HuH-7 (cell line): Measurements from ENCODE around the gene OSBPL9.
A peak's percentile ranks its signal among the peaks of the same experiment; 100 is the strongest.

Source experiments
- DNase-seq: peaks from one replicate; pipeline ENCODE4 v3.0.0; 2011; ENCODE audit warnings: low spot score

OSBPL9 gene

GRCh38 chr1:51741121-51741681 lies 124.3 kb downstream of the OSBPL9 start:
- no peak for DNase-seq

DNA sequence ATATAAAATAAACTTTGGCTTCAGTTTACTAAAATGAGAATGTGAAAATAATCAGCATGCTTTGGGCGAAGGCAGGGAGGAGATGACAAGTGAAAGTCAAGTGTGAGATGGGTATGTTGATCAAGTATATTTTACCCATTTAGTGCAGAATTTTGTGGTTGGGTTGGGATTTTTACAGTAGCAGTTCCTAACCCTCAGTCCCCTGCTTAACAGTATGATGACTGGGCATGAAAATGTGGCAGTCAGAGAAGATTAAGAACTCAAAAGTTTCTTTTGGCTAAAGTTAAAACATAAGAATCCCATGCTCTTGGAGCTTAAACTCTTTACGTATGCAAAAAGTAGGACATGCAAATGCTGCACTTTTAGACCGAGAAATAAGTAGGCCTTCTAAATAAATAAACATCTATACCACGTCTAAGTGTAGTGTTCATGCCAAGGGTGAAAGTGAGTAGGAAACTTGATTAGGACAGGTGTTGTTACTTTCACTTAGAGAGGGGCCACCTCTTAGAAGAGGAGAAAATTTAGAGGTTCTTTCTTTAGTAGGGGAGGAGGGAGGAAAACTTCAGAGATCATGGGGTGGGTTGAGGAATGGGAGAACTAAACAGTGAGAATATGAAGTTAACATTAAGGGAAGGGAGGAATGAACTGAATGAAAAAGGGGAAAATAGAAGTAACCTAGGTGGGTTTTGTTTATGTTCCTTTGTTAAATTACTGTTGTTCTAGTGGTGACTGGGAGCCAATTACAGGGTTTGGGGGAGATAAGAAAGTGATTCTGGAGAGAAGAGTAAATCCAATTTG lies 127.8 kb downstream of the OSBPL9 start:
- DNase-seq, result no peak

DNA sequence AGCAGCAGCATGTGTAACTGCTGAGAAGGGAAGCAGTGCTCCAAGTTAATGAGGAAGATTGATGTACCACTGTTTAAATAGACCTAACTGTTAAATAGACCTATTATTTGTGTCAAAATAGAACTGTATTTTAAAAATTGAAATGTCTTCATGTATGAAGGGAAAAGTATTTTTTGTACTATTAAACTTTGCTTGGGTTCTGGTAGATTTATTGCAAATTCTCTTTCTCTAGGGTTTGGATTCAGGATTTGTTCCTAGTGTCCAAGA lies 128.3 kb downstream of the OSBPL9 start:
- no peak for DNase-seq

DNA sequence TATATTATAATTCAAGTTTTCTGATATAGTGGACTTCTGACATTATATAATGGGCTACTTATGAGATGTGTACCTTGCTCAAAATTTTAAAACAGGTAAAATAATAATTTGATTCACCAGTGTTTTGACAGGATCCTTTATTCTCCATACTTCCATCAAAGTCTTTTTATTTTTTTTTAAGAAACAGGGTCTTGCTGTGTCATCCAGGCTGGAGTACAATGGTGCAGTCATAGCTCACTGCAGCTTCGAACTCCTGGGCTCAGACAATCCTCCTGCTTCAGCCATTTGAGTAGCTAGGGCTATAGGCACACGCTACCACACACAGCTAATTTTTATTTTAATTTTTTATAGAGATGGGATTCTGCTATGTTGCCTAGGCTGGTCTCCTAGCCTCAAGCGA lies 132.3 kb downstream of the OSBPL9 start:
- DNase-seq, result no peak

- no peak for DNase-seq
Observed at GRCh38 chr1:51750218-51750617, 133.3 kb downstream of the OSBPL9 start.

DNA sequence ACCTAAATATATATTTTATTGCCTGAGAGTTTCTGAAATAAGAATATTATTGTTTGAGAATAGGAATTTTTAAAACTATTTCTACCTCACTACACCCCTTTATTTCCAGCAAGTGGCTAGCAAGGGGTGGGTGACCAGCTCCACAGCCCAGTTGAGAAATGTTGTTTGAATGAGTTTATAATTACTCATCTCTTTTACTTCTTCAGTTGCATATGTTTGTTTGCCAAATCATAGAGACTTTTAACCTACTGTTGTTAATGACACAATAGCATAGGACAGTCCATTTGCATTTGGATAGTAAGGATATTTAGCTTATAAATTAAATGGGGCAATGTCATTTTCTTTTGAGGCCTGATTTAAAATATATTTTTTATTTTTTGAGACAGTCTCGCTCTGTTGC lies 133.8 kb downstream of the OSBPL9 start:
- no peak for DNase-seq

DNA sequence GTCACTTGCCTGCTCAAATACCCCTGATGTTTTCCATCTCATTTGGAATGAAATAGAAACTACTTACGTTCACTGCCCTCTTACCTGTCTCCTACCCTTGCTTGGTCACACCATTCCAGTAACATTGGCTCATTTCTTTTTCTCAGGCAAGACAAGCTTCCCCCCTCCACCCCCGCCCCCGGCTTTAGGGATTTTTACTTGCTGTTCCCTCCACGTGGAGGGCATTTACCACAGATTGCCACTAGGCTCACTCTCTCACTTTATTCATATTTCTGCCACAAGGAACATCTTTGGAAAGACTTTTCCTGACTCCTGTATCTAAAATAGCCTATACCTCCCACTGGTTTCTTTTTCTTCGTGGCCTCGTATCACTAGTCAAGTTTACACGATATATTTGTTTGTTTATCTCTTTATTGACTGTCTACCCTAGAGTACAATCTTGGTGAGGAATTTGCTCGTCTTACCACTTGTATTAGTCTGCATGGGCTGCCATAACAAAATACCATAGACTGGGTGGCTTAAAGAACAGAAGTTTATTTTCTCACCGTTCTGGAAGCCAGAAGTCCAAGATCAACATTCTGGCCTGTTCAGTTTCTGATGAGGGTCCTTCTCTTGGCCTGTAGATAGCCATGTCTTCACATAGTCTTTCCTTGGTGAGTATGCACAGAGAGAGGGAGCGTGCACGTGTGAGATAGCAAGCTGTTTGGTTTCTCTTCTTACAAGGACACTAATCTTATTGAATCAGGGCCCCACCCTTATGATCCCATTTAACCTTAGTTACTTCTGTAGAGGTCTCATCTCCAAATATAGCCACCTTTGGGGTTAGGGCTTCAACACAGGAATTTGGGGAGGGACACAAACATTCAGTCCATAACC lies 135.4 kb downstream of the OSBPL9 start:
- DNase-seq, result no peak

DNA sequence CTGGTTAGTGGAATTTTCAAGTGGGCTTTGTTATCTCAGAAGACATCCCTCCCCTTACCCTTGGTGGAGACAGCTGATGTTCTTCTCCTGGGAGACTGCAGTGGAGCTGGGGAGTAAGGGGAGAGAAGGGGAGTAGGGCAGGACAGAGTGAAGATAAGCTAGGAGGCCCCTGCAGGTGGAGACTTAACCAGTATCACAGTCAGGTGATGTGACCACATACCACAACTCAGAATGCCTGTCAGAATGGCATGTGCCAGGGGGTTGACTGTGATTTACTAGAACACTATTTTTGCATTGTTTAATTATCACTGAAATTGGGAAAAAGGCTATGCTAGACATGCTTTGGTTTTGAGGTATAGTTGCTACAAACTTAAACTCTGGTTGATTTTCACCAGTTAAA lies 137.1 kb downstream of the OSBPL9 start:
- DNase-seq, result no peak

DNA sequence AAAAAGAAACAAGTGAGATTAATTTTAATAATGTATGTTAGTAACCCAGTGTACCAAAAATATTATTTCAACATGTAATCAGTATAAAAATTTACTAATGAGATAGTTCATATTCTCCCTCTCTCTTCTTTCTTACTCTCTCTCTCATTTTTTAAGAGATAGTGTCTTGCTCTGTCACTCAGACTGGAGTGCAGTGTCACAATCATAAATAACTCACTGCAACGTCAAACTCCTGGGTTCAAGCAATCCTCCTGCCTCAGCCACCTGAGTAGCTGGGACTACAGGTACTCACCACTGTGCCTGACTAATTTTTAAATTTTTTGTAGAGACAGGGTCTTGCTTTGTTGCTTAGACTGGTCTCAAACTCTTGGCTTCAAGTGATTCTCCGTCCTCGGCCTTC lies 137.8 kb downstream of the OSBPL9 start:
- DNase-seq, result no peak

DNA sequence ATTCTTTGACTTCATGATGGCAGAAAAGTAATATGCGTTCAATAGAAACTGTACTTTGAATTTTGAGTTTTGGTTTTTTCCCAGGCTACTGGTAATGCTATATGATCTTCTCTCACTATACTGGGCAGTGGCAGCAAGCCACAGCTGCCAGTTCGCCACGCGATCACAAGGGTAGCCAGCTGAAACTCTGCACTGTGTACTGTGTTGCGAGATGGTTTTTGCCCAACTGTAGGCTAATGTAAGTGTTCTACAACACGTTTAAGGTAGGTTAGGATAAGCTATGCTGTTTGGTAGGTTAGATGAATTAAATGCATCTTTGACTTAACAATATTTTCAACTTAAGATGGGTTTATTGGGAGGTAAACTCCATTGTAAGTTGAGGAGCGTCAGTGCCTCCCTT lies 138.5 kb downstream of the OSBPL9 start:
- DNase-seq, result no peak

DNA sequence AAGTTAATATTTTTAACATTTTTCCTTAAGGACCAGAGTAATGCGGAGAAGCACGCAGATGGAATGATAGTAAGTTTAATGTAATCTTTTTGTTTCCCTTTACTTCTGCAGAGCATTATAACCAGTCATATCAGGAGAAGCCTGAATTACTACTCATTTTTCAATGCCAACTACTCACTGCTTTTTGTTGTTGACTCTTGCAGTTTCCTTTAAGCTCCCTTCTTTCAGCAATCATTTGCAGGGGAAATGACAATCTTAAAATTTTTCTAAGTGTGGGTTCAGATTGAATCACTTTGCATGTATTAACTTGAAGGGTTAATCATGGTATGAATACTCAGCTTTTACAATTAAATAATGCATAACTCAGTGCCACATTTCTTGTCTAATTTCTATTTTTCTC lies 139.4 kb downstream of the OSBPL9 start:
- DNase-seq, result no peak

DNA sequence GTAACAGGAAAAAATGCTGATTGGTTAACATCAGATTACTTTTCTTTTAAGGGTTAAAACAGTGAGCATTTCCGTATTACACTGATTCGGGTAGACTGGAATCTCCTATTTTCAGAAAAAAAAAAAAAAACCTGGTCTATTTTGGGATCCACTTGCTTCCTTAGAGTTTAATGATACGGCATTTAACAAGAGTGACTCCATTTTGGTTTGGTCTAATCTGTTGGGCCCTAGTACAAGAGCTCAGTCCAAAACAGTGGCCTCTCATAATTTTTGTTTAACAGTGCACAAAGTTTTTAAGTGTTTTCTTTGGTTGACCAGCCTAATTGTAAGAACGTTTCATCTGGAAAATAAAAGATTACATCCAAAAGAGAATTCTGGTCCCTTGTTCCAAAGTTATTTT lies 141.4 kb downstream of the OSBPL9 start:
- DNase-seq, result no peak

DNA sequence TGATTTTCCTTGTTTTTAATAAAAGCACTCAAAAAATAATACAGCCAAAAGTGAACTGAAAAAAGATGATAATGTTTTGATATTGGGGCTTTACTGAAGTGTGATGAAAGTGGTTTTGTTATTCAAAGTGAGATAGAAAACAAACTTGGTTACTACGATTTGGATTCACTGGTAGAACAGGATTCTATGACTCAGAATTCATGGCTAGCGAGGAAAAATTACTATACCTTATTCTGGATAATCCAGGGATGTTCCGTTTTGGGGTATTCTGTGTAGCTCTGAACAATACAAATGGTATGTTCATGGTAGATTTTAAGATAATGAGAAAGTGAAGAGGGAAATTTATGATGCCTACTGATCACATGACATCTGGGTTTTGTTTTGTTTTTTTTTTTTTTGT lies 144.0 kb downstream of the OSBPL9 start:
- no peak for DNase-seq

GRCh38 chr1:51761351-51761750 lies 144.5 kb downstream of the OSBPL9 start:
- no peak for DNase-seq

GRCh38 chr1:51768971-51769588 lies 152.2 kb downstream of the OSBPL9 start:
- DNase-seq, result peak; percentile 25

DNA sequence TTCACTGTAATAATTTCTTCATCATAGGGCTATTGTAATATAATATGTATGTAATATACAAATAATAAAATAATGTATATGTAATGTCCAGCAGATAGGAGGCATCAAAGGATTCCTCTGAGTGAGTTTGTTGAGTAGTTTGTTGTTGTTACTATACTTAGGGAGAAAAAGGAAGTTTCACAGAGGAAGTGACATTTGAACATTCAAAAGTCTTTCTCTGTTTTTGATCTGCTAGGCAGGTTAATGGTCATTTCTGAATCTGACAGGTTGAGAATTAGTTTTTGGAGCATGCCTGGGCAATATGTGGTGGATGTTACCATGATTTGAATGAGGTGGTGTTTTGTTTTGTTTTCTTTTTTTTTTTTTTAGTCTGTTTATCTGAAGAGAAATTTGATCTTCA lies 159.5 kb downstream of the OSBPL9 start:
- DNase-seq, result no peak

DNA sequence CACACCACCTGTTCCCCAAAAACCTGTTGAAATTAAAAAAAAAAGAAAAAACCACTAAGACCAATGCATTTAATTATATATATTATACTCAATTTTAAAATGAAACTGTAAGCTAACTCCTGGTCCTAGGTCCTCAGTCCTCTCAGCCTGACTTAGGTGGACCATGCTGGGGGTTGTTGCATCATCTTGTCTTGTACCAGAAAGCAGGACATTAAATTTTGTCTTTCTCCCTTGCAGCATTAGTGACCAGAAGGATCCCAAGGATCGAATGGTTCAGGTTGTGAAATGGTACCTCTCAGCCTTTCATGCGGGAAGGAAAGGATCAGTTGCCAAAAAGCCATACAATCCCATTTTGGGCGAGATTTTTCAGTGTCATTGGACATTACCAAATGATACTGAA lies 164.0 kb downstream of the OSBPL9 start:
- no peak for DNase-seq

- no peak for DNase-seq
Observed at GRCh38 chr1:51784997-51785421, 168.1 kb downstream of the OSBPL9 start.

- no peak for DNase-seq
Observed at GRCh38 chr1:51788938-51789337, 172.0 kb downstream of the OSBPL9 start.

- no peak for DNase-seq
Observed at GRCh38 chr1:51789342-51789741, 172.4 kb downstream of the OSBPL9 start.

DNA sequence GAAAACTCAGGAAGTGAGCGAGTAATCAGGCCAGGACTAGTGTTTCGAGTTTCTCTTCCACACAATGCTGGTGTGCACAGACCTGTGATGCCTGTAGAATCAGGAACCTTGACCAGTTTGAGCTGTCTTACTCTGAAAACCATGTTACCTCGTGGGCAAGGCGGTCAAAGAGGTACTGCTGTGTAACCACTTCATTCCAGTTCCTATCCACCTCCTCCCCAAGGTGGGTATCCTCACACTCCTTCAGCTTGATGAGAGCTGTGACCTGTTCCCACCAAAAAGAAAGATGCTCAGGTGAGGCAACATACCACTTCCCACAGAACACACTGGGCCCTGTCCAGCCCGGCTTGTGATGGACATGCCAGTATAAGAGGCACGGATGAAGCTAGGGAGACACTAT lies 173.5 kb downstream of the OSBPL9 start:
- DNase-seq, result no peak

GRCh38 chr1:51791888-51792287 lies 175.0 kb downstream of the OSBPL9 start:
- DNase-seq, result no peak

DNA sequence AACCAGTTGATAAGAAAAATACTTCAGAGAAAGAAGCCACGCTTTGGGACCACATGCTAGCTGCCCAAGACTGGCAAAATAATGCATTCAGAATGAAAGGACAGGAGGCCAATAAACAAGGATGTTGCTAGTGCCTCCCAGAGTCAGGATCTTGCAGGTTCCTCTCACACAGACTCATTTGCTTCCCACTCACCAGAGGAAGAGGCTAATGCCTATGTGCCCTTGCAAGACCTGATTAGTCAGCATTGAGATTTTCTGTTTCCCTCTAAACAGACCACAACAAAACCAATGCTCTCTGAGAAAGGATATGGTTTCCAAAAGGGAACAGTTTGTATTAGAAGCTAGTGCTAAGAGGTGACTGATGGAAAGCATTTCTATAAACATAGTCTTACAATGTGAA lies 176.0 kb downstream of the OSBPL9 start:
- no peak for DNase-seq
